Mucosa of rectum (tissue), 2 donors: Measurements from ENCODE around the gene SMARCA1.
"Not testable (repeated sequence)": the region's sequence is repeated elsewhere in the genome, so short reads cannot be mapped to it uniquely, and the experiment has no call there.

Experiments used
- H3K27ac ChIP-seq, 2 donors: one replicate each; pipeline ENCODE4 v1.7.0; 2013; ENCODE audit warnings: inconsistent platforms in 2 of 2, low read depth in 2 of 2, low read length in 2 of 2
- H3K27me3 ChIP-seq, 2 donors: one replicate each; pipeline ENCODE4 v1.7.0; 2013; ENCODE audit warnings: low read length in 2 of 2; ENCODE audit not compliant: control insufficient read depth in 2 of 2, insufficient read depth in 2 of 2
- H3K36me3 ChIP-seq, 2 donors: one replicate each; pipeline ENCODE4 v1.7.0; 2013; ENCODE audit warnings: low read length in 2 of 2; ENCODE audit not compliant: control insufficient read depth in 2 of 2, insufficient read depth in 2 of 2
- H3K4me1 ChIP-seq, 2 donors: one replicate each; pipeline ENCODE4 v1.7.0; 2013; ENCODE audit warnings: low read length in 2 of 2, mild to moderate bottlenecking in 1 of 2; ENCODE audit not compliant: control insufficient read depth in 2 of 2, insufficient read depth in 2 of 2
- H3K4me3 ChIP-seq, 2 donors: one replicate each; pipeline ENCODE4 v1.7.0; 2013; ENCODE audit warnings: low read length in 2 of 2
- H3K9ac ChIP-seq, 2 donors: one replicate each; pipeline ENCODE4 v1.7.0; 2013; ENCODE audit warnings: low read length in 2 of 2, low read depth in 1 of 2, mild to moderate bottlenecking in 1 of 2
- H3K9me3 ChIP-seq, 2 donors: one replicate each; pipeline ENCODE4 v1.7.0; 2013; ENCODE audit warnings: low read length in 2 of 2; ENCODE audit not compliant: control insufficient read depth in 2 of 2
- donor health status: healthy.
- donor health status: Normal muscosa, but diverticular disease.

The SMARCA1 gene

DNA sequence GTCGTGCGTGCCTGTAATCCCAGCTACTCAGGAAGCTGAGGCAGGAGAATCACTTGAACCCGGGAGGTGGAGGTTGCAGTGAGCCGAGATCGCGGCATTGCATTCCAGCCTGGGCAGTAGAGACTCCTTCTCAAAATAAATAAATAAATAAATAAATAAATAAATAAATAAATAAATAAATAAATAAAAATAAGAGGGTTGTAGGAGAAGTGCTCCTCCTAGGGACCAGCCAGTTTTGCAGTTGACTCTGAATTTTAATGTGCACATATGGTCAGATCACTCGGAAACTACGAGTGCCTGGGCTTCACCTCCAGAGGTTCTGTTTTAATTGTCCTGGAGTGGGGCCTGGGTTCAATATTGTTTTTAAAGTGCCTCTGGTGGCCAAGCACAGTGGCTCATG lies 31.5 kb upstream of the SMARCA1 start:
- H3K27me3 ChIP-seq, H3K9ac ChIP-seq, H3K9me3 ChIP-seq, H3K4me1 ChIP-seq, H3K4me3 ChIP-seq, H3K27ac ChIP-seq: not testable (repeated sequence)
- peaks cover 0 to 11% of the 10 kb centered on the region in 2 donors for H3K36me3 ChIP-seq

DNA sequence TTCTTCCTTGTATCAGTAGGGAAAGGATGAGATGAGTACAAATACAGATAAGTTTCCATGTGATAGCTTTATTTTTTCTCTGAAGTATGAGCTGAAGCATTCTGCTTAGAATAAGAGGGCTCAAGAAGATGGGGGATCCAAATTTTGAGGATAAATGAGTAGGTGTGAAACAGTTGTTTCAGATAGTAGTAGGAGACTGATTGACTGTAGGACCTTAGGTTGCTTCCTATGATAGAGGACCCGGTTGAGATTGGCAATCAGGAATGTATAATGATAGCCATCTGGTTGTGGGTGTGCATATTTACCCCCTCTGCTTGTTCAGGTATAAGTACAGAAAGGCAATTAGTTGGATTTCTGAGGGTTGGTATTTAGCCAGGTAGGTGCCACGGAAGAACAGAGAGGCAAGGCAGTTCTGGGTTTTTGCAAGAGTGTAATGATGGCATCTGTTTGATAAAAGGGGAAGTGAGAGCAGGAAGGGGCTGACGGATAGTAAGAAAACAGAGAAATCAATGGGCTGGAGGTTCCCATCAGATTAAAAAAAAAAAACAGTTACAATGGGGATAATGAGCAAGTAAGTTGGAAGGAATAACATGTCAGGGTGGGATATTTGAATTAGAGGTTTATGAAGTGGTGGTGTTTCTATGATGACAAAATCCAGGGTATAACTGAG lies 30.5 kb upstream of the SMARCA1 start:
- Histone ChIP-seq H3K4me1 (no peaks in the 10 kb centered on the region), H3K36me3 (peaks cover 0 to 7% of the 10 kb centered on the region in 2 donors), H3K4me3 (no peak overlapping the region), H3K27ac (no peak overlapping the region), H3K9ac (no peak overlapping the region), H3K27me3 (peaks cover 0 to 3% of the 10 kb centered on the region in 2 donors), H3K9me3 (no peaks in the 10 kb centered on the region)

- Histone ChIP-seq H3K4me1 (no peaks in the 10 kb centered on the region), H3K4me3 (no peak overlapping the region), H3K36me3 (peaks cover 3 to 9% of the 10 kb centered on the region in 2 donors), H3K27ac (no peak overlapping the region), H3K9me3 (no peaks in the 10 kb centered on the region), H3K9ac (no peak overlapping the region), H3K27me3 (no peaks in the 10 kb centered on the region)
These were observed 25.8 kb upstream of the SMARCA1 start for GRCh38 chrX:129549124-129549523.

DNA sequence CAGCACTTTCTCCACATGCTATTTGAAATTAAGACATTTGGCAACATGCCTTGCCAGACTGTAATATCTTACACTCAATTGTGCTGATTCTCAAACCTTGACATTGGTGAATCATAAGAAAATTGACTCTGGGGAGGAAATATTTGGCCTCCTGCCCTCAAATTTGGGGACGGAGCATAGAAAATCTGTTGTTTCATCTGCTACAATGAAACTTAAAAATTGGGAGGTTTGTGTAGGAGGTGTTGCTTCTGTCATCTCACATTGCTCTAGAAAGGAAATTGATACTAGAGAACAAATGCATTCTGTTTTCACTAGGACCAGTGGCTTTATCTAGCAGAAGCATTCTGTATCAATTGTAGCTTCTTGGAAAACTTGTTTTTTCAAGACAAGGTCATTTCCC lies 22.1 kb upstream of the SMARCA1 start:
- Histone ChIP-seq H3K9ac (no peak overlapping the region), H3K9me3 (no peaks in the 10 kb centered on the region), H3K27me3 (no peaks in the 10 kb centered on the region), H3K27ac (no peak overlapping the region), H3K36me3 (peaks cover 3 to 9% of the 10 kb centered on the region in 2 donors), H3K4me3 (no peak overlapping the region), H3K4me1 (no peaks in the 10 kb centered on the region)

DNA sequence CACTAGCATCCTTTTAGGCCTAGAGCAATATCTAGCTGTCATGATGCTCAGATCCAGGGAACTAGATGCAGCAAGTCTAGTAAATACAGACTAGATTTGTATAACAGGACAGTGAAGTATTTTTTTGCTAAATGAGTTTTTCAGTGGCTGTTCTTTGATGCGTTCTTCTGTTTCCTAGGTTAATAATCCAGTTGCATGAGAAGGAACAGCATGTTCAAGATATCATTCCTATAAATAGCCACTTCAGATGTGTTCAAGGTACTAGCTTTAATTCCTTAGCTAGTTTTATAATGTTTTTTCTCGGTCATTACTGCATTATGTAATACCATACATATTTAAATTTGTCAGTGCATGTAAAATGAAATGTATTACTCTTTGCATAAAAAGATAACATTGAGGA lies 21.5 kb upstream of the SMARCA1 start:
- Histone ChIP-seq H3K9ac (no peak overlapping the region), H3K4me3 (no peak overlapping the region), H3K9me3 (no peaks in the 10 kb centered on the region), H3K27me3 (no peaks in the 10 kb centered on the region), H3K36me3 (peaks cover 3 to 9% of the 10 kb centered on the region in 2 donors), H3K4me1 (no peaks in the 10 kb centered on the region), H3K27ac (no peak overlapping the region)

DNA sequence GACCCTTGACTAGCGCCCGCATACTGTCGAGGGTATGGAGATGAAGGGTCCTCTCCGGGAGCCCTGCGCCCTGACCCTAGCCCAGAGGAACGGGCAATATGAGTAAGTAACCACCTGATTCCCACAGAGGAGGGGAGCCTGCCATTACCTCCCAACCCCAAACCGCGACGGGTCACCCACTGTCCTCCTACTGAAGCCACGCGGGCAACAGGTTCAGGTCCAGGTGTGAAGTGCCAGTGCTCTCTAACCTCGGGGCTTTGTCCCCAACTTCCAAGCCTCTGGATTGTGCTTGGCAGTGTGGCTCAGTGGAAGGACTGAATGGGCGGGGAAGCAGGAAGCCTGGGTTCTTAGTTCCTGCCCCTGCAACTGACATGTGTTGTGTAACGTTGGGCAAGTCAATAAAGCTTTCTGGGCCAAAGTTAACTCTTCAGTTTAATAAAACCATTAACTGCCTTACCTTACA lies 17.5 kb upstream of the SMARCA1 start:
- peak overlapping the region; percentile 85 to 86 for H3K27ac ChIP-seq

GRCh38 chrX:129540068-129540653 lies 16.9 kb upstream of the SMARCA1 start, which contains the start of gene OCRL:
Gene OCRL (plus strand): TSS chrX:129540259. CDS start chrX:129540440, 181 bp downstream.
- no peaks in the 10 kb centered on the region for H3K9me3 ChIP-seq
- peak within 1 kb of the TSS; percentile 59 to 65 for H3K9ac ChIP-seq
- H3K36me3 ChIP-seq, result peaks cover 0 to 3% of the 10 kb centered on the region in 2 donors
- H3K4me1 ChIP-seq, result no peaks in the 10 kb centered on the region
- H3K27me3 ChIP-seq, result no peaks in the 10 kb centered on the region
- peak within 1 kb of the TSS; percentile 67 to 80 for H3K4me3 ChIP-seq
- H3K27ac ChIP-seq, result peak within 1 kb of the TSS; percentile 85 to 86

More for the DNA sequence above, 17.5 kb upstream of the SMARCA1 start:
- Histone ChIP-seq H3K9me3 (no peaks in the 10 kb centered on the region), H3K36me3 (peaks cover 0 to 3% of the 10 kb centered on the region in 2 donors), H3K9ac (peak overlapping the region; percentile 58 to 65), H3K4me3 (peak overlapping the region; percentile 67 to 80), H3K27me3 (no peaks in the 10 kb centered on the region), H3K4me1 (no peaks in the 10 kb centered on the region)

DNA sequence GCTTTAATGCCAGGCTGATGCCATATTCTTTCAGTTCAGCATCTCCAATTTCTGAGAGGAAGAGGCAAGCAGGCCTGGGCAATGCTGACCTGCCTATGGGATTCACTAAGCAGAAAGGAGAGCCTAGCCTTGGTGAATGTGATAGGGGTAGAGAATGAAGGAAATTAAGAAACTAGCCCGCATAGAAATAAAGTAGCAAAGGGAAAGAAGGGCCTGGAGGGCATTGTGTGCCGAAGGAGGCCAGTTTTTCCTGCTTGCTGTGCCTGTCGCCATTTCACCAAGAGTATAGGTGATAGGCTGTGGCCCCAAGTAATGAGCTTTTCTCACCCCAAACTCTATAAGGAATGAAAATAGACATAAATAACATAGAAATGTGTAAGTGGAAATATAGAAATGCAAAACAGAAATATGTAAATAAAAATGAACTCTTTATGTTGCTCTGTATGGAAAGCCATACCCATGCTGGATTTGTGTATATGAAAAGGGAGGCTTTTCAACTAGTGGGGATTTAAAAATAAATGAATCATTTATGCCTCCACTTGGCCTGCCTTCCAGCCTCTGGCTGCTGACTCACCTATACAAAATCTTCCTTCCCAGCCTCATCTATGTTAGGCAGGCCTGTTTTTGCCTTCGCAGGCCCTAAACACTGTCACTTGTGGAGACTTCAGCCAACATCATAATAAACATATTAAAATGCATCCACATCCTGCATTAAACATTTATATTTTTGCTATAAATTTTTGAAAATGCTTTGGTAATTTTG lies 11.7 kb upstream of the SMARCA1 start:
- Histone ChIP-seq H3K4me1 (no peaks in the 10 kb centered on the region), H3K27ac (no peak overlapping the region), H3K36me3 (no peaks in the 10 kb centered on the region), H3K27me3 (peaks cover 0 to 3% of the 10 kb centered on the region in 2 donors), H3K9me3 (no peaks in the 10 kb centered on the region), H3K4me3 (no peak overlapping the region), H3K9ac (no peak overlapping the region)

DNA sequence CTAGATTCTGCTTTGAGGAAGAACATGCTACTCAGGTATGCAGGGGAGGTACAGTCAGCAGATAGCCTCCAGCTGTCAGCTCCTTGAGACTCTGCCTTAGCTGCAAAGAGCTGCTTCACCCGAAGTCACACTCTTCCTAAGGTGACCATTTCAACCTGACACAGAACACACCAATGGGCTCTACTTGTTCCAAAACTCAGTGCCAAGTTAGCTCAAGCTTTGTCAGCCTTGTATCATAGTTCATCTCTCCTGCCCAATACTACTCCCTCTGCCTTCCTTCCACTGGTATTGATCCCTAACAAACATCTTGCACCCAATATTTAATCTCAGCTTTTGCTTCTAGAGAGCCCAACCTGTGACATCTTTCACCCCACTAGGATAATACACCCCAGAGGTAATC lies 7.8 kb upstream of the SMARCA1 start:
- H3K9me3 ChIP-seq, result no peaks in the 10 kb centered on the region
- H3K4me3 ChIP-seq, result no peak overlapping the region
- no peaks in the 10 kb centered on the region for H3K4me1 ChIP-seq
- peaks cover 0 to 3% of the 10 kb centered on the region in 2 donors for H3K27me3 ChIP-seq
- no peak overlapping the region for H3K9ac ChIP-seq
- no peaks in the 10 kb centered on the region for H3K36me3 ChIP-seq
- no peak overlapping the region for H3K27ac ChIP-seq

GRCh38 chrX:129530410-129530809 lies 7.1 kb upstream of the SMARCA1 start:
- Histone ChIP-seq H3K9me3 (no peaks in the 10 kb centered on the region), H3K4me3 (no peak overlapping the region), H3K4me1 (no peaks in the 10 kb centered on the region), H3K9ac (no peak overlapping the region), H3K36me3 (no peaks in the 10 kb centered on the region), H3K27ac (no peak overlapping the region), H3K27me3 (peaks cover 0 to 3% of the 10 kb centered on the region in 2 donors)
